GM18511 (cell line): ENCODE results near the gene ARL8A.
A peak's percentile ranks its signal among the peaks of the same experiment; 100 is the strongest.
"Not testable (repeated sequence)": the region's sequence is repeated elsewhere in the genome, so short reads cannot be mapped to it uniquely, and the experiment has no call there.

Experiments
- ATAC-seq: cut with Tn5 transposase; IDR thresholded peaks from one replicate; pipeline ENCODE4 v1.9.1; 2021; ENCODE audit warnings: mild to moderate bottlenecking, moderate library complexity; ENCODE audit not compliant: unreplicated experiment

Gene ARL8A

GRCh38 chr1:202176949-202177927 is 32.7 kb upstream of the ARL8A start:
- ATAC-seq = no peak

- ATAC-seq = no peak
Measured at GRCh38 chr1:202173993-202174392, 29.5 kb upstream of the ARL8A start.

- ATAC-seq = no peak
Measured at GRCh38 chr1:202172015-202172355, 27.4 kb upstream of the ARL8A start.

- ATAC-seq = no peak
Measured at GRCh38 chr1:202171292-202172014, 26.9 kb upstream of the ARL8A start.

- ATAC-seq = no peak
Measured at GRCh38 chr1:202170726-202171125, 26.2 kb upstream of the ARL8A start.

- ATAC-seq = no peak
Measured at GRCh38 chr1:202168861-202169260, 24.3 kb upstream of the ARL8A start.

- no peak for ATAC-seq
Measured at GRCh38 chr1:202167708-202168415, 23.3 kb upstream of the ARL8A start.

GRCh38 chr1:202167054-202167453 is 22.5 kb upstream of the ARL8A start:
- ATAC-seq = not testable (repeated sequence)

GRCh38 chr1:202165942-202166843 is 21.7 kb upstream of the ARL8A start:
- ATAC-seq = no peak

- no peak for ATAC-seq
Measured at GRCh38 chr1:202165267-202165941, 20.9 kb upstream of the ARL8A start.

- peak; percentile 65 for ATAC-seq
Measured at GRCh38 chr1:202164271-202165037, 19.9 kb upstream of the ARL8A start.

GRCh38 chr1:202163281-202164270 is 19.0 kb upstream of the ARL8A start:
- no peak for ATAC-seq

- no peak for ATAC-seq
Measured at GRCh38 chr1:202162418-202163280, 18.1 kb upstream of the ARL8A start.

- no peak for ATAC-seq
Measured at GRCh38 chr1:202162047-202162417, 17.5 kb upstream of the ARL8A start.

- no peak for ATAC-seq
Measured at GRCh38 chr1:202161151-202162046, 16.9 kb upstream of the ARL8A start.

- ATAC-seq = peak; percentile 54
Measured at GRCh38 chr1:202160377-202160940, 15.9 kb upstream of the ARL8A start, which contains the start of gene PTPN7. TSS of gene PTPN7 (minus strand) at chr1:202160602. CDS start at chr1:202159402, 1,200 bp downstream.
